Measurements from ENCODE around the gene CACNA1C.
A peak's percentile ranks its signal among the peaks of the same experiment; 100 is the strongest.

CACNA1C gene

GRCh38 chr12:2052826-2053678 is at the start of gene CACNA1C:
Gene CACNA1C, plus strand, starts transcription at chr12:2052987. Its CDS starts 576 bp downstream, at chr12:2053563.
- DNase-seq (ENCODE audit: low read depth, low spot score), result no peak

GRCh38 chr12:2003676-2004112 is 49.1 kb upstream of the CACNA1C start:
- no peak for DNase-seq (ENCODE audit: low read depth, low spot score)

GRCh38 chr12:2004113-2004929 is 48.5 kb upstream of the CACNA1C start, which contains the start of gene DCP1B:
Gene DCP1B, minus strand, starts transcription at chr12:2004457. Its CDS starts 26 bp downstream, at chr12:2004431.
- peak; percentile 97 for DNase-seq (ENCODE audit: low read depth, low spot score)

GRCh38 chr12:2008677-2009076 is 44.1 kb upstream of the CACNA1C start:
- DNase-seq (ENCODE audit: low read depth, low spot score), result no peak

- no peak for DNase-seq (ENCODE audit: low read depth, low spot score)
These were observed 43.2 kb upstream of the CACNA1C start for GRCh38 chr12:2009623-2010022.

GRCh38 chr12:2011643-2012607 is 40.9 kb upstream of the CACNA1C start:
- DNase-seq (ENCODE audit: low read depth, low spot score), result no peak

GRCh38 chr12:2013086-2013485 is 39.7 kb upstream of the CACNA1C start:
- DNase-seq (ENCODE audit: low read depth, low spot score), result no peak

- no peak for DNase-seq (ENCODE audit: low read depth, low spot score)
These were observed 39.1 kb upstream of the CACNA1C start for GRCh38 chr12:2013527-2014223.

- no peak for DNase-seq (ENCODE audit: low read depth, low spot score)
These were observed 38.6 kb upstream of the CACNA1C start for GRCh38 chr12:2014231-2014630.

- DNase-seq (ENCODE audit: low read depth, low spot score), result no peak
These were observed 35.8 kb upstream of the CACNA1C start for GRCh38 chr12:2016862-2017545.

GRCh38 chr12:2017546-2018337 is 35.0 kb upstream of the CACNA1C start:
- no peak for DNase-seq (ENCODE audit: low read depth, low spot score)

GRCh38 chr12:2018391-2018790 is 34.4 kb upstream of the CACNA1C start:
- no peak for DNase-seq (ENCODE audit: low read depth, low spot score)

- DNase-seq (ENCODE audit: low read depth, low spot score), result no peak
These were observed 33.7 kb upstream of the CACNA1C start for GRCh38 chr12:2019126-2019525.

GRCh38 chr12:2020511-2020910 is 32.3 kb upstream of the CACNA1C start:
- no peak for DNase-seq (ENCODE audit: low read depth, low spot score)

- DNase-seq (ENCODE audit: low read depth, low spot score), result no peak
These were observed 29.4 kb upstream of the CACNA1C start for GRCh38 chr12:2023365-2023764.

- no peak for DNase-seq (ENCODE audit: low read depth, low spot score)
These were observed 25.4 kb upstream of the CACNA1C start for GRCh38 chr12:2027351-2027750.

GRCh38 chr12:2029851-2030250 is 22.9 kb upstream of the CACNA1C start:
- no peak for DNase-seq (ENCODE audit: low read depth, low spot score)

- no peak for DNase-seq (ENCODE audit: low read depth, low spot score)
These were observed 20.3 kb upstream of the CACNA1C start for GRCh38 chr12:2032506-2032905.

Data from smooth muscle cell of the brain vasculature (primary cell).